Mesenchymal stem cell (in vitro differentiated cells and primary cell): ENCODE results near the gene CST1. TPM values are rescaled to one million over a fixed set of nuclear protein-coding genes. Genes with fewer than 3 reads are reported as not detected.

ENCODE experiments used
- DNase-seq: peaks from one replicate; pipeline ENCODE4 v3.0.0-alpha.2; 2013
- H2AFZ ChIP-seq: one replicate; pipeline ENCODE4 v1.6.1; 2013; ENCODE audit warnings: low read depth, mild to moderate bottlenecking, control low read depth, inconsistent platforms, low read length, moderate library complexity
- H2AK5ac ChIP-seq: 2 replicates; pipeline ENCODE4 v1.6.1; 2013; ENCODE audit warnings: low read length, moderate library complexity, mild to moderate bottlenecking, inconsistent platforms; ENCODE audit not compliant: severe bottlenecking
- H2BK120ac ChIP-seq: one replicate; pipeline ENCODE4 v1.6.1; 2013; ENCODE audit warnings: low read depth, mild to moderate bottlenecking, inconsistent platforms, low read length, moderate library complexity
- H2BK12ac ChIP-seq, 2 experiments: one replicate each; pipeline ENCODE4 v1.6.1; 2013; ENCODE audit warnings: inconsistent platforms in 2 of 2, low read length in 2 of 2, mild to moderate bottlenecking in 2 of 2, moderate library complexity in 2 of 2, control low read depth in 1 of 2
- H2BK15ac ChIP-seq: one replicate; pipeline ENCODE4 v1.6.1; 2013; ENCODE audit warnings: mild to moderate bottlenecking, low read depth, inconsistent platforms; ENCODE audit not compliant: poor library complexity, severe bottlenecking
- H2BK5ac ChIP-seq: 2 replicates; pipeline ENCODE4 v1.6.1; 2013; ENCODE audit warnings: low read depth, mild to moderate bottlenecking, low read length, control low read depth, inconsistent platforms; ENCODE audit not compliant: poor library complexity, severe bottlenecking
- H3K14ac ChIP-seq, 2 experiments: one replicate each; pipeline ENCODE4 v1.6.1; 2013; ENCODE audit warnings: inconsistent platforms in 2 of 2, low read length in 2 of 2, control low read depth in 1 of 2, mild to moderate bottlenecking in 1 of 2, moderate library complexity in 1 of 2
- H3K18ac ChIP-seq, 2 experiments: one replicate each; pipeline ENCODE4 v1.6.1; 2013; ENCODE audit warnings: inconsistent platforms in 2 of 2, low read length in 2 of 2, control low read depth in 1 of 2, low read depth in 1 of 2, mild to moderate bottlenecking in 1 of 2
- H3K23ac ChIP-seq, 2 experiments: one replicate each; pipeline ENCODE4 v1.6.1; 2013; ENCODE audit warnings: inconsistent platforms in 2 of 2, low read length in 2 of 2, mild to moderate bottlenecking in 2 of 2, moderate library complexity in 2 of 2, control low read depth in 1 of 2
- H3K27ac ChIP-seq: 2 replicates; pipeline ENCODE4 v1.5.1; 2013; ENCODE audit warnings: mild to moderate bottlenecking, moderate library complexity, low read length, control low read depth, inconsistent platforms; ENCODE audit not compliant: poor library complexity, severe bottlenecking
- H3K27me3 ChIP-seq, 2 experiments: 2 replicates each; pipeline versions ENCODE4 v1.6.1 to v1.7.0; 2013; ENCODE audit warnings: low read length in 2 of 2, mild to moderate bottlenecking in 2 of 2, moderate library complexity in 2 of 2, control low read depth in 1 of 2, inconsistent platforms in 1 of 2; ENCODE audit not compliant: control insufficient read depth in 1 of 2, insufficient read depth in 1 of 2
- H3K36me3 ChIP-seq, 2 experiments: 2 replicates each; pipeline versions ENCODE4 v1.6.1 to v1.7.0; 2013; ENCODE audit warnings: low read length in 2 of 2, control low read depth in 1 of 2, inconsistent platforms in 1 of 2, low read depth in 1 of 2, mild to moderate bottlenecking in 1 of 2; ENCODE audit not compliant: insufficient read depth in 2 of 2, control insufficient read depth in 1 of 2
- H3K4ac ChIP-seq, 2 experiments: one replicate each; pipeline ENCODE4 v1.6.1; 2013; ENCODE audit warnings: inconsistent platforms in 2 of 2, low read length in 2 of 2, mild to moderate bottlenecking in 2 of 2, moderate library complexity in 2 of 2, control low read depth in 1 of 2, low read depth in 1 of 2
- H3K4me1 ChIP-seq: 2 replicates; pipeline ENCODE4 v1.6.1; 2013; ENCODE audit warnings: low read depth, low read length, control low read depth; ENCODE audit not compliant: control insufficient read depth, insufficient read depth
- H3K4me2 ChIP-seq: 2 replicates; pipeline ENCODE4 v1.6.1; 2013; ENCODE audit warnings: low read length, mild to moderate bottlenecking, inconsistent platforms; ENCODE audit not compliant: poor library complexity, severe bottlenecking
- H3K4me3 ChIP-seq, 2 experiments: 2 replicates each; pipeline versions ENCODE4 v1.5.1 to v1.7.0; 2013; ENCODE audit warnings: low read length in 2 of 2, mild to moderate bottlenecking in 2 of 2, control low read depth in 1 of 2, low read depth in 1 of 2; ENCODE audit not compliant: insufficient read depth in 1 of 2
- H3K79me1 ChIP-seq: replicated peaks from 2 replicates; pipeline ENCODE4 v1.6.1; 2013; ENCODE audit warnings: mild to moderate bottlenecking, control low read depth, low read length, inconsistent platforms; ENCODE audit not compliant: poor library complexity, severe bottlenecking
- H3K9ac ChIP-seq: 2 replicates; pipeline ENCODE4 v1.7.0; 2013; ENCODE audit warnings: mild to moderate bottlenecking, low read length, moderate library complexity
- H3K9me3 ChIP-seq: 2 replicates; pipeline ENCODE4 v1.7.0; 2013; ENCODE audit warnings: mild to moderate bottlenecking, low read length; ENCODE audit not compliant: control insufficient read depth
- H4K8ac ChIP-seq: one replicate; pipeline ENCODE4 v1.6.1; 2013; ENCODE audit warnings: inconsistent platforms, mild to moderate bottlenecking, low read length, moderate library complexity
- H4K91ac ChIP-seq: one replicate; pipeline ENCODE4 v1.6.1; 2013; ENCODE audit warnings: mild to moderate bottlenecking, low read length, inconsistent platforms
- WGBS: methylation state at CpG from one replicate; pipeline ENCODE4 v1.1.7; 2013; ENCODE audit warnings: mixed read lengths; 5-methylcytosine and 5-hydroxymethylcytosine counted together
- small RNA-seq: library from polyadenylated mRNA; stranded (forward); fragments of <200 nt; extraction: miRNeasy Mini kit (QIAGEN cat#:217004); gene quantifications from one replicate; pipeline ENCODE3, GENCODE V24; 2013; ENCODE audit warnings: low read depth

CST1 gene

DNA sequence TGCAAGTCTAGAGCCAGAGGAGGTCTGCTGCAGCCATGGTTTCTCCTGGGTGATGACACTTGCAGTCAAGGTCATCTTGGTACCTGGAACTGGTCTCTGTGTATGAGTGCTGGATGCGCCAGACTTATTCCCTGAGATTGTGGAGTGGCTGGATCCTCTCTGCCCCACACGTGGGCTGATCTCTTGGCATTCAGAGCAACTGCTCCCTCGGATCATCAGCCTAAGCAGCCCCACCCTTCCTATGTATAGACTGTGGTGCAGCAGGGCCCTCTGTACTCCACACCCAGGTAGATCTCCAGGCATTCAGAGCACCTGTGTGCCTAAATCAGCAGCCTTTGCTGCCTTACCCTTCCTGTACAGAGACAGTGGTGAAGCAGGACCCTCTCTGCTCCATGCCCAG lies 49.8 kb downstream of the CST1 start:
- no peak overlapping the region for H3K4me2 ChIP-seq
- peak overlapping the region; percentile 4 for H4K91ac ChIP-seq
- H3K27me3 ChIP-seq, result peaks cover 0 to 13% of the 10 kb centered on the region in 2 experiments
- H3K23ac ChIP-seq, result no peak overlapping the region
- no peak overlapping the region for H2BK5ac ChIP-seq
- H4K8ac ChIP-seq, result peak overlapping the region; percentile 45
- no peaks in the 10 kb centered on the region for H3K36me3 ChIP-seq
- WGBS, result 92% methylated on average over 3 of the region's 3 CpGs
- no peak overlapping the region for H2AK5ac ChIP-seq
- H3K79me1 ChIP-seq, result no peaks in the 10 kb centered on the region
- H3K4me1 ChIP-seq, result peaks cover 9% of the 10 kb centered on the region
- peak overlapping the region in 1 of 2 experiments; percentile 91 for H3K18ac ChIP-seq
- H2BK120ac ChIP-seq, result no peak overlapping the region
- peak overlapping the region; percentile 29 to 42 for H2BK12ac ChIP-seq
- no peak overlapping the region for H3K27ac ChIP-seq
- H2AFZ ChIP-seq, result peak overlapping the region; percentile 53
- H3K14ac ChIP-seq, result peak overlapping the region in 1 of 2 experiments; percentile 91
- no peak overlapping the region for H3K9ac ChIP-seq
- no peaks in the 10 kb centered on the region for H3K9me3 ChIP-seq
- no peak overlapping the region for H3K4ac ChIP-seq
- DNase-seq, result no peak
- H2BK15ac ChIP-seq, result no peak overlapping the region
- H3K4me3 ChIP-seq, result no peak overlapping the region

DNA sequence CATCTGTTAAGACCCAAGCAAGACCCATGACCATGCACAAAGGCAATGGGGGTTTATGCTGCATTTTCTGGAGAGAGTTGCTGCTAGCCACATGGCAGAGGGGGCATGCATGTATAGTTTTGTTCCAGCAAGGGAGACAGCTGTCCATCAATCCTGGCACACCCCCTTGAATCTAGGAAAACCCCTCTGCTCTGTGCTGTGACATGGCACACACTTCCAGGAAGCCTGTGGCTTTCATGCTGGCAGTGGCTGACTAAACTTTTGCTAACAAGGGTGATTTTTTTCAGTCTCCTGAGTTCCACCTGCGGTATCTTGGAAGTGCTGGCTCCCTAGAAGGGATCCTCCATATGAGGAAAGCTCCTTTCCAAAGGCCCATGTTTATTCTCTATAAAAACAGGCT lies 52.8 kb downstream of the CST1 start:
- Histone ChIP-seq H3K4me3 (no peak overlapping the region), H3K23ac (no peak overlapping the region), H2BK120ac (no peak overlapping the region), H3K9ac (no peak overlapping the region), H3K4me1 (peaks cover 13% of the 10 kb centered on the region), H3K14ac (no peak overlapping the region), H3K27me3 (peaks cover 0 to 7% of the 10 kb centered on the region in 2 experiments), H3K79me1 (no peaks in the 10 kb centered on the region), H4K91ac (peak overlapping the region; percentile 68), H3K9me3 (no peaks in the 10 kb centered on the region), H4K8ac (peak overlapping the region; percentile 64), H2BK15ac (no peak overlapping the region), H2BK12ac (no peak overlapping the region), H3K27ac (no peak overlapping the region), H3K36me3 (no peaks in the 10 kb centered on the region), H2AFZ (no peak overlapping the region), H3K18ac (peak overlapping the region in 1 of 2 experiments; percentile 28), H2AK5ac (no peak overlapping the region), H3K4ac (no peak overlapping the region), H2BK5ac (no peak overlapping the region), H3K4me2 (no peak overlapping the region)
- DNase-seq, result no peak
- 0% methylated on average over 1 of the region's 1 CpG for WGBS

Small RNA genes within 50 kb of the gene (small RNA-seq; reads per million reads assigned to genes)
- gene CST2P1, result not detected
